AG09309 (cell line): ENCODE data around the gene AMDHD1.

Experiments
- DNase-seq: peaks from one replicate; pipeline ENCODE4 v3.0.0-alpha.2; 2010; ENCODE audit warnings: low read depth
- H3K4me3 ChIP-seq: 2 replicates; pipeline ENCODE4 v1.5.1; 2011; ENCODE audit warnings: mild to moderate bottlenecking, low read depth, low read length, moderate library complexity; ENCODE audit not compliant: control insufficient read depth
- CTCF ChIP-seq: IDR thresholded peaks from 2 replicates; pipeline ENCODE4 v1.5.1; 2011; ENCODE audit warnings: mild to moderate bottlenecking, low read depth, low read length, inconsistent platforms; ENCODE audit not compliant: insufficient read depth, control insufficient read depth; ENCODE audit errors: missing control alignments

AMDHD1 gene

GRCh38 chr12:95949477-95950206 is 6.5 kb downstream of the AMDHD1 start:
- TF ChIP-seq CTCF = no peak
- H3K4me3 ChIP-seq = no peak overlapping the region
- no peak for DNase-seq

GRCh38 chr12:95951515-95951914 is 8.4 kb downstream of the AMDHD1 start:
- no peak for DNase-seq
- no peak for TF ChIP-seq CTCF
- H3K4me3 ChIP-seq = no peak overlapping the region

- no peak for TF ChIP-seq CTCF
- H3K4me3 ChIP-seq = no peak overlapping the region
- no peak for DNase-seq
These were observed 9.9 kb downstream of the AMDHD1 start for GRCh38 chr12:95953000-95953399.

- DNase-seq = no peak
- no peak for TF ChIP-seq CTCF
- H3K4me3 ChIP-seq = no peak overlapping the region
These were observed 12.5 kb downstream of the AMDHD1 start for GRCh38 chr12:95955549-95956159.

- H3K4me3 ChIP-seq = no peak overlapping the region
- DNase-seq = no peak
- TF ChIP-seq CTCF = no peak
These were observed 13.5 kb downstream of the AMDHD1 start for GRCh38 chr12:95956557-95957145.

- TF ChIP-seq CTCF = no peak
- DNase-seq = no peak
- H3K4me3 ChIP-seq = no peak overlapping the region
These were observed 16.0 kb downstream of the AMDHD1 start for GRCh38 chr12:95959107-95959506.

- no peak for TF ChIP-seq CTCF
- DNase-seq = no peak
- no peak overlapping the region for H3K4me3 ChIP-seq
These were observed 17.1 kb downstream of the AMDHD1 start for GRCh38 chr12:95960241-95960640.
